ENCODE data around the gene SDK2.

GRCh38 chr17:73423806-73424205, 220.4 kb downstream of the SDK2 start:
- TF ChIP-seq CTCF (IDR thresholded peaks at IDR 0.05; ENCODE audit: low read depth, low read length, poor library complexity, severe bottlenecking): no peak
- TF ChIP-seq EZH2phosphoT487 (IDR thresholded peaks at IDR 0.05; ENCODE audit: borderline replicate concordance, low read length): no peak

Data from DOHH2 (cell line).